Uterus (tissue), 2 donors: ENCODE results near the gene LMBRD1.

ENCODE experiments used
- CTCF ChIP-seq, 4 experiments: fragments of 200-600 bp in 2 of 4; fragments of 450-650 bp in 2 of 4; sonication (generic) in 2 of 4; IDR thresholded peaks; one replicate each; pipeline ENCODE4 v1.5.1; 2016 to 2019; ENCODE audit warnings: antibody characterized with exemption in 4 of 4, mild to moderate bottlenecking in 2 of 4, moderate library complexity in 1 of 4
- POLR2A ChIP-seq, 2 donors: fragments of 450-650 bp; IDR thresholded peaks; one replicate each; pipeline ENCODE4 v1.6.1; 2016; ENCODE audit warnings: antibody characterized with exemption in 2 of 2, mild to moderate bottlenecking in 1 of 2, moderate library complexity in 1 of 2

- TF ChIP-seq CTCF (IDR thresholded peaks at IDR 0.05): no peak
- TF ChIP-seq POLR2A (IDR thresholded peaks at IDR 0.05): no peak
Observed at GRCh38 chr6:69784595-69785377, 12.0 kb downstream of the LMBRD1 start.
